ENCODE data around the gene PLPPR1.

PLPPR1 gene

GRCh38 chr9:101025940-101026339 lies 2.6 kb upstream of the PLPPR1 start:
- no peaks in the 10 kb centered on the region for H3K4me1 ChIP-seq (ENCODE audit: insufficient read depth, low read length, severe bottlenecking)
- no peak for TF ChIP-seq CTCF (IDR thresholded peaks at IDR 0.05; ENCODE audit: low read length)
- no peak for TF ChIP-seq EZH2 (IDR thresholded peaks at IDR 0.05; ENCODE audit: borderline replicate concordance, low read length)

GRCh38 chr9:101026824-101027223 lies 1.7 kb upstream of the PLPPR1 start:
- no peaks in the 10 kb centered on the region for H3K9me2 ChIP-seq (ENCODE audit: low read depth, low read length)
- no peaks in the 10 kb centered on the region for H4K20me1 ChIP-seq (ENCODE audit: insufficient read depth, low read length)
- H3K79me2 ChIP-seq (ENCODE audit: insufficient read depth, low read length): no peaks in the 10 kb centered on the region
- H2AFZ ChIP-seq (ENCODE audit: low read length): no peak overlapping the region
- no peaks in the 10 kb centered on the region for H3F3A ChIP-seq (ENCODE audit: insufficient read depth, low read length)
- H3K4me3 ChIP-seq (ENCODE audit: low read depth, low read length, poor library complexity, severe bottlenecking): no peak overlapping the region
- no peaks in the 10 kb centered on the region for H3K36me3 ChIP-seq (ENCODE audit: insufficient read depth, low read length)
- TF ChIP-seq CTCF (IDR thresholded peaks at IDR 0.05; ENCODE audit: low read length): no peak
- TF ChIP-seq EZH2 (IDR thresholded peaks at IDR 0.05; ENCODE audit: borderline replicate concordance, low read length): no peak
- no peak overlapping the region for H3K9ac ChIP-seq (ENCODE audit: low read length)
- no peaks in the 10 kb centered on the region for H3K27me3 ChIP-seq (ENCODE audit: insufficient read depth, low read length)
- no peak overlapping the region for H3K27ac ChIP-seq (ENCODE audit: low read depth, low read length, poor library complexity, severe bottlenecking)
- no peak overlapping the region for H3K4me2 ChIP-seq (ENCODE audit: low read length)
- no peaks in the 10 kb centered on the region for H3K4me1 ChIP-seq (ENCODE audit: insufficient read depth, low read length, severe bottlenecking)
- no peaks in the 10 kb centered on the region for H3K9me3 ChIP-seq (ENCODE audit: low read length)

More at GRCh38 chr9:101025940-101026339, 2.6 kb upstream of the PLPPR1 start:
- Histone ChIP-seq H3K4me3 (ENCODE audit: low read depth, low read length, poor library complexity, severe bottlenecking) (no peak overlapping the region), H3K9me2 (ENCODE audit: low read depth, low read length) (no peaks in the 10 kb centered on the region), H3K4me2 (ENCODE audit: low read length) (no peak overlapping the region), H3K9ac (ENCODE audit: low read length) (no peak overlapping the region), H3F3A (ENCODE audit: insufficient read depth, low read length) (no peaks in the 10 kb centered on the region), H3K27me3 (ENCODE audit: insufficient read depth, low read length) (no peaks in the 10 kb centered on the region), H2AFZ (ENCODE audit: low read length) (no peak overlapping the region), H3K9me3 (ENCODE audit: low read length) (no peaks in the 10 kb centered on the region), H3K79me2 (ENCODE audit: insufficient read depth, low read length) (no peaks in the 10 kb centered on the region), H3K36me3 (ENCODE audit: insufficient read depth, low read length) (no peaks in the 10 kb centered on the region), H4K20me1 (ENCODE audit: insufficient read depth, low read length) (no peaks in the 10 kb centered on the region), H3K27ac (ENCODE audit: low read depth, low read length, poor library complexity, severe bottlenecking) (no peak overlapping the region)

GRCh38 chr9:101027236-101027635 lies 1.3 kb upstream of the PLPPR1 start:
- Histone ChIP-seq H3K9me2 (ENCODE audit: low read depth, low read length) (no peaks in the 10 kb centered on the region), H3K9me3 (ENCODE audit: low read length) (no peaks in the 10 kb centered on the region), H3K79me2 (ENCODE audit: insufficient read depth, low read length) (no peaks in the 10 kb centered on the region), H4K20me1 (ENCODE audit: insufficient read depth, low read length) (no peaks in the 10 kb centered on the region), H3K27ac (ENCODE audit: low read depth, low read length, poor library complexity, severe bottlenecking) (no peak overlapping the region), H3K27me3 (ENCODE audit: insufficient read depth, low read length) (no peaks in the 10 kb centered on the region), H3F3A (ENCODE audit: insufficient read depth, low read length) (no peaks in the 10 kb centered on the region), H3K4me1 (ENCODE audit: insufficient read depth, low read length, severe bottlenecking) (no peaks in the 10 kb centered on the region), H2AFZ (ENCODE audit: low read length) (no peak overlapping the region), H3K36me3 (ENCODE audit: insufficient read depth, low read length) (no peaks in the 10 kb centered on the region), H3K4me3 (ENCODE audit: low read depth, low read length, poor library complexity, severe bottlenecking) (no peak overlapping the region), H3K4me2 (ENCODE audit: low read length) (no peak overlapping the region), H3K9ac (ENCODE audit: low read length) (no peak overlapping the region)
- TF ChIP-seq CTCF (IDR thresholded peaks at IDR 0.05; ENCODE audit: low read length) (no peak), EZH2 (IDR thresholded peaks at IDR 0.05; ENCODE audit: borderline replicate concordance, low read length) (no peak)

Measured in OCI-LY1 (cell line).